Progenitor cell of endocrine pancreas (in vitro differentiated cells): ENCODE measurements around the gene DLGAP4. TPM values are rescaled to one million over a fixed set of nuclear protein-coding genes. Genes with fewer than 3 reads are reported as not detected.
A peak's percentile ranks its signal among the peaks of the same experiment; 100 is the strongest.

Source experiments
- DNase-seq: peaks from one replicate; pipeline ENCODE4 v3.0.0; 2021; ENCODE audit warnings: low spot score; ENCODE audit not compliant: unreplicated experiment
- H3K27ac Mint-ChIP-seq: 2 replicates; pipeline ENCODE4 v1.8.0; 2021; ENCODE audit warnings: mild to moderate bottlenecking, moderate library complexity, mixed read lengths
- H3K27me3 Mint-ChIP-seq: 2 replicates; pipeline ENCODE4 v1.8.0; 2021; ENCODE audit warnings: mixed read lengths
- H3K36me3 Mint-ChIP-seq: 2 replicates; pipeline ENCODE4 v1.8.0; 2022; ENCODE audit warnings: mixed read lengths; ENCODE audit not compliant: insufficient read depth
- H3K4me1 Mint-ChIP-seq: 2 replicates; pipeline ENCODE4 v1.8.0; 2021; ENCODE audit warnings: low read depth, mixed read lengths
- H3K4me3 Mint-ChIP-seq: 2 replicates; pipeline ENCODE4 v1.8.0; 2021; ENCODE audit warnings: low read depth, mild to moderate bottlenecking, moderate library complexity, mixed read lengths
- H3K9me3 Mint-ChIP-seq: 2 replicates; pipeline ENCODE4 v1.8.0; 2021; ENCODE audit warnings: low read depth, mixed read lengths
- total RNA-seq: library from RNA; stranded (reverse); gene quantifications from 2 replicates; pipeline ENCODE4 v1.2.1, GENCODE V29; 2021
- TF ChIP-seq, protein P1 (sequence below): fragments of 200-600 bp; sonication (generic); IDR thresholded peaks from one replicate; pipeline ENCODE4 v1.5.0; 2021; ENCODE audit warnings: antibody characterized with exemption, mild to moderate bottlenecking; ENCODE audit not compliant: unreplicated experiment

The DLGAP4 gene
- total RNA-seq, 1 donor from 2014 or later: 109 TPM

DNA sequence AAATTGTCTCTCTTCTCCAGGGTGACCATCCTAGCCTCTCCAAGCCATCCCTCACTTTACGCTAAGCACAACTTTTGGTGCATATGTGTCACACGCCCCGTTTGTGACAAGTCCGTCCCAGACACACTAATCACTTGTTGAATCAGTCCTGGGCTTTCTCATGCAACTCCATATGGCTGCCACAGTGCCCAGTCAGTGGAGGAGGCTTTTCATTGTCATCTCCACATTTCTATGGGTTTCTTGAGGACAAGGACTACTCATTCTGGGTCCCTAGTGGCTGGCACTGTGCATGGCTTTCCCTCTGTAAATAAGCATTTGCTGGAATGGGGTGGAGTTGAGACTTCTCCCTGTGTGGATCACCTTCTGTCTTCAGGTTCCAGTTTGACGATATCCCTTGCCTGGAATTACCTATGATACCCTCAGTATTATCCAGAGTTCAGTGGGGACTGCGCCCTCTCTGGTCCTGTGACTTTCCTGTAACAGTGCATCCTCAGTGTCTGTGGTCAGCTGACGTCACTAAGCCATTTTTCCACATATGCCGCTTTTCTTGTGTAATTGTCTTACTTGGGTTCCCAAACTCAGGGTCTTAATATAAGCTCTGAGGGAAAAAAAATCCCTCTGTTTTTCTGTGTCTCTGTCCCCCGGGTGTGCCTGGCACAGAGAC lies 175.4 kb downstream of the DLGAP4 start:
- peaks cover 5% of the 10 kb centered on the region for H3K36me3 Mint-ChIP-seq
- H3K27ac Mint-ChIP-seq: no peak overlapping the region
- DNase-seq: no peak
- peaks cover 14% of the 10 kb centered on the region for H3K4me1 Mint-ChIP-seq
- no peaks in the 10 kb centered on the region for H3K9me3 Mint-ChIP-seq
- H3K4me3 Mint-ChIP-seq: no peak overlapping the region
- H3K27me3 Mint-ChIP-seq: no peaks in the 10 kb centered on the region
- TF ChIP-seq, protein P1, sequence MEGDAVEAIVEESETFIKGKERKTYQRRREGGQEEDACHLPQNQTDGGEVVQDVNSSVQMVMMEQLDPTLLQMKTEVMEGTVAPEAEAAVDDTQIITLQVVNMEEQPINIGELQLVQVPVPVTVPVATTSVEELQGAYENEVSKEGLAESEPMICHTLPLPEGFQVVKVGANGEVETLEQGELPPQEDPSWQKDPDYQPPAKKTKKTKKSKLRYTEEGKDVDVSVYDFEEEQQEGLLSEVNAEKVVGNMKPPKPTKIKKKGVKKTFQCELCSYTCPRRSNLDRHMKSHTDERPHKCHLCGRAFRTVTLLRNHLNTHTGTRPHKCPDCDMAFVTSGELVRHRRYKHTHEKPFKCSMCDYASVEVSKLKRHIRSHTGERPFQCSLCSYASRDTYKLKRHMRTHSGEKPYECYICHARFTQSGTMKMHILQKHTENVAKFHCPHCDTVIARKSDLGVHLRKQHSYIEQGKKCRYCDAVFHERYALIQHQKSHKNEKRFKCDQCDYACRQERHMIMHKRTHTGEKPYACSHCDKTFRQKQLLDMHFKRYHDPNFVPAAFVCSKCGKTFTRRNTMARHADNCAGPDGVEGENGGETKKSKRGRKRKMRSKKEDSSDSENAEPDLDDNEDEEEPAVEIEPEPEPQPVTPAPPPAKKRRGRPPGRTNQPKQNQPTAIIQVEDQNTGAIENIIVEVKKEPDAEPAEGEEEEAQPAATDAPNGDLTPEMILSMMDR: no peak

DNA sequence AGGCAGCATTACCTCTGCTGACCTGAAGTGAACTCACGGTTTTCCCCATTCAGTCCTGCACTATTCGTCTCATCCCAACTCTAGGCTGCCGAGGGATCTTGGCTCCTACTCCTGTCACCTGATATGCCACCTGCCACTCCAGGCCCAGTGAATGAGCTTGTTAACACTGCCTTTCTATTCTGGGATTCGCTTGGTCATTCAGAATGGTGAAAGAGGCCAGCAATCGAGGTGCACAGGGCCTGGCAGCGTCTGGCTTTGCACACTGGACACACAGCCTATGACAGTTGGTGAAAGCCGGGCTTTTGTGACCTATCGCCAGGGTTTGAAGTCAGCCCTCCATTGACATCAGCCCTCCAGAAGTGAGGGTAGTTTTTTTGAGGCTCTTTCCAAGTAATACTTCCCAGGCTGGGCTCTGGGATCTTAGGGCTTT lies 175.9 kb downstream of the DLGAP4 start:
- no peak for DNase-seq
- H3K4me3 Mint-ChIP-seq: no peak overlapping the region
- peaks cover 4% of the 10 kb centered on the region for H3K27me3 Mint-ChIP-seq
- peaks cover 5% of the 10 kb centered on the region for H3K36me3 Mint-ChIP-seq
- H3K9me3 Mint-ChIP-seq: no peaks in the 10 kb centered on the region
- H3K4me1 Mint-ChIP-seq: peaks cover 18% of the 10 kb centered on the region
- TF ChIP-seq, protein P1: no peak
- H3K27ac Mint-ChIP-seq: no peak overlapping the region

DNA sequence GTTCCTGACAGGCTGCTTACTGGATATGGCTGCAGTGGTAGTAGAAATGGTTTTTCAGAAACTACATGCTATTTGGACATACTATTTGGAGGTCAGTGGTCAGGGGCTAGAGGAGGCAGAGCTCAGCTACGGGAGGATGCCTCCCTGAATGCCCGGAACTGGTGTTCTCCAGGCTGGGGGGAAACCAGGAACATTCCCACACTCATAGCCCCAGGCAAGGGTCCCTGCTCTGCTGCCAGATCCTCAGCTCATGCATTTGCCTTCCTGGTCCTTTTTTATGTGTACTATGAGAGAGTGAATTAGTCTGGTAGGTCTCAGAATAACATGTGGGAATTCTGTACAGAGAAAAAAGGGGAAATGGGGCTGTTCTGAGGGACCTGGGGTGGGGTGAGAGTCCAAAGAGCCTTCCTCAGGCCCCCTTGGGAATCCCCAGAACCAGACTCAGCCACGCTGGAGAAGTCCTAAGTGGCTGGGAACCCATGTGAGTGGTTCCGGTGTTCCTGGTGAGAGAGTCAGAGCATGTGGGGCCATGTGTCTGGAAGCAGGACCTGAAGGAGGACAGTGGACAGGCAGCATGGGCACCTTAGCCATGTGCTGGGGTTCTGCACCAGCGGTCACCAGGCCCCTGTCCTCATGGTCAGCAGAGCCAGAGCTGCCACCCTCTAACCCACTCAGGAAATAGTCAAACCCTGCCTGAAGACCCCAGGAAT lies 177.2 kb downstream of the DLGAP4 start:
- TF ChIP-seq, protein P1: no peak
- Mint-ChIP-seq H3K36me3 (peaks cover 2% of the 10 kb centered on the region), H3K4me3 (no peak overlapping the region), H3K27me3 (peaks cover 7% of the 10 kb centered on the region), H3K4me1 (peaks cover 18% of the 10 kb centered on the region), H3K27ac (no peak overlapping the region), H3K9me3 (no peaks in the 10 kb centered on the region)
- no peak for DNase-seq

DNA sequence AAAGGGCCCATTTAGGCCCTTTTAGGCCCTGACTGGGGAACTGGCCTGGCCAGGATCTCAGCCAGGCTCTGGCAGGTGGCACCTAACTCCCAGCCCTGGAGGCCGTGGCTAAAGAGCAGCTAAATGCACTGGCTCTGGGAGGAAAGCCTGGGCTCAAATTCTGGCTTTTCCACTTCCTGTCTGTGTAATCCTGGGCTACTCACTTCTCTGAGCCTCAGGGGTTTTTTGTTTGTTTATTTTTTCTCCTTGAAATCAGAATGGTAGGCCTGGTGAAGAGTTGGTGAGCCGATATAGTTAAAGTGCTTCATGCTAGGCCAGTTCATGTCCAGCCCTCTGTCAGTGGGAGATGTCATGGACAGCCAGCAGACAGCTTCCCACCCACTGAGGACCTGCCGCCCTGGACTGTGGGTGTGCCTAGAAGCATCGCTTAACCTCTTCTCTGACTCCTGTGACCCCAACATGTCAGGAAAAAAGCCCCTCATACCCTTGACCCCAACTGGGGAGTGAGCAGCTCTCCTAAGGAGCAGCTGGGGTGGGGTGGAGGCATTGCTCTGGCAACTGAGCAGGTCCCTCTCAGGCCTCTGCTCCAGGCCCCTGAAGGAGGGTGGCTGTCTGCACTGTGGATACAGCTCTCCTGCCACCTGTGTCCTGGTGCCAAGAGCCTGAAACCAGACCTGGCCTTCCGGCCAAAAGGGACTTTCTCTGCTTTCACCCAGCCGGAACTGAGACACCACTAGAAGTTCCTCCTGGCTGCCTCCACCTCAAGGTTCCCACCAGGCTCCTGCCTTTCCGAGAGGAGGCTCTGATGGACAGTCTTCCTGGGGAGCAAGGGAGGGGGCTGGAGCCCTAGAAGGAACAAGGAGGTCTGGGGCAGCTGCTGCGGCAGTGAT lies 178.0 kb downstream of the DLGAP4 start:
- H3K9me3 Mint-ChIP-seq: no peaks in the 10 kb centered on the region
- DNase-seq: no peak
- H3K27ac Mint-ChIP-seq: no peak overlapping the region
- H3K27me3 Mint-ChIP-seq: peaks cover 7% of the 10 kb centered on the region
- H3K4me3 Mint-ChIP-seq: no peak overlapping the region
- H3K36me3 Mint-ChIP-seq: peaks cover 2% of the 10 kb centered on the region
- H3K4me1 Mint-ChIP-seq: peaks cover 18% of the 10 kb centered on the region
- TF ChIP-seq, protein P1: no peak

DNA sequence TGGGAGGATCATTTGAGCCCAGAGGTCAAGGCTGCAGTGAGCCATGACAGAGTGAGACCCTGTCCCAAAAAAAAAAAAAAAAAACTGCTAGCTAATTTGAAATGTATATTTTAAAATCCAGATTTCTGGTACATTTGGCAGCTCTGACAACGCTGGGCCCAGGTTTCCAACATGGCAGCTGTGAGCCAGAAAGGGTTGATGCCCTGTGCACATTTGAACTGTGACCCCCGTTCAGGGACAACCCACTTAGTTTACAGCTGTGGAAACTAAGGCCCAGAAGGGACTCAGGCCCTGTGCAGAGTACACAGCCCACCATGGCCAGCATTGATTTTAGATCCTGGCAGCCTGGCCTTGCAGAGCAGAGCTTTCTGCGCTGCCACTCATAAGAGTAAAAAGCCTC lies 179.1 kb downstream of the DLGAP4 start:
- Mint-ChIP-seq H3K36me3 (peaks cover 5% of the 10 kb centered on the region), H3K27ac (peak overlapping the region; percentile 8), H3K4me3 (no peak overlapping the region), H3K27me3 (peaks cover 9% of the 10 kb centered on the region), H3K9me3 (no peaks in the 10 kb centered on the region), H3K4me1 (peaks cover 21% of the 10 kb centered on the region)
- TF ChIP-seq, protein P1: no peak
- no peak for DNase-seq
